ENCODE measurements around the gene ATOSA. TPM values are rescaled to one million over a fixed set of nuclear protein-coding genes. Genes with fewer than 3 reads are reported as not detected.

Gene ATOSA
- total and polyA plus RNA-seq, 2 donors from 2014 or later, result 17.3 to 38.2 TPM

- Histone ChIP-seq H3K27me3 (ENCODE audit: control insufficient read depth, insufficient read depth, low read length) (no peaks in the 10 kb centered on the region), H3K36me3 (ENCODE audit: control insufficient read depth in 2 of 3, insufficient read depth in 3 of 3, low read length in 3 of 3) (no peaks in the 10 kb centered on the region), H3K27ac (ENCODE audit: low read depth in 2 of 2, low read length in 2 of 2) (no peak overlapping the region), H3K4me3 (ENCODE audit: low read length in 3 of 3) (no peak overlapping the region), H3K9me3 (ENCODE audit: control insufficient read depth in 2 of 3, insufficient read depth in 1 of 3, low read length in 3 of 3) (no peaks in the 10 kb centered on the region), H3K9ac (ENCODE audit: low read length in 3 of 3) (no peak overlapping the region), H3K4me1 (ENCODE audit: control insufficient read depth in 2 of 3, insufficient read depth in 2 of 3, low read depth in 1 of 3, low read length in 3 of 3) (peaks cover 0 to 5% (median 2%) of the 10 kb centered on the region in 3 donors)
- TF ChIP-seq CTCF (IDR thresholded peaks at IDR 0.05; ENCODE audit: borderline replicate concordance, extremely low read depth, insufficient read depth), result no peak
- intact Hi-C loops (cut with DNase I), result no loop called here
- FAIRE-seq (no peak), DNase-seq (no peak)
Observed at GRCh38 chr15:52680761-52681160, 1.6 kb upstream of the ATOSA start.

- TF ChIP-seq CTCF (IDR thresholded peaks at IDR 0.05; ENCODE audit: borderline replicate concordance, extremely low read depth, insufficient read depth), result no peak
- H3K27me3 ChIP-seq (ENCODE audit: control insufficient read depth, insufficient read depth, low read length), result no peaks in the 10 kb centered on the region
- no peaks in the 10 kb centered on the region for H3K9me3 ChIP-seq (ENCODE audit: control insufficient read depth in 2 of 3, insufficient read depth in 1 of 3, low read length in 3 of 3)
- H3K36me3 ChIP-seq (ENCODE audit: control insufficient read depth in 2 of 3, insufficient read depth in 3 of 3, low read length in 3 of 3), result no peaks in the 10 kb centered on the region
- peak overlapping the region; percentile 63 to 81 (median 67) for H3K4me3 ChIP-seq (ENCODE audit: low read length in 3 of 3)
- H3K27ac ChIP-seq (ENCODE audit: low read depth in 2 of 2, low read length in 2 of 2), result peak overlapping the region in 1 of 2 donors; percentile 47
- no peak for DNase-seq
- H3K9ac ChIP-seq (ENCODE audit: low read length in 3 of 3), result peak overlapping the region in 2 of 3 donors; percentile 10 to 57
- peaks cover 0 to 5% (median 2%) of the 10 kb centered on the region in 3 donors for H3K4me1 ChIP-seq (ENCODE audit: control insufficient read depth in 2 of 3, insufficient read depth in 2 of 3, low read depth in 1 of 3, low read length in 3 of 3)
- no peak for FAIRE-seq
- intact Hi-C loops (cut with DNase I), result no loop called here
Observed at GRCh38 chr15:52680041-52680391, 828 bp upstream of the ATOSA start.

- H3K9me3 ChIP-seq (ENCODE audit: control insufficient read depth in 2 of 3, insufficient read depth in 1 of 3, low read length in 3 of 3), result no peaks in the 10 kb centered on the region
- no peak for TF ChIP-seq CTCF (IDR thresholded peaks at IDR 0.05; ENCODE audit: borderline replicate concordance, extremely low read depth, insufficient read depth)
- H3K4me1 ChIP-seq (ENCODE audit: control insufficient read depth in 2 of 3, insufficient read depth in 2 of 3, low read depth in 1 of 3, low read length in 3 of 3), result peaks cover 0 to 5% (median 2%) of the 10 kb centered on the region in 3 donors
- peak overlapping the region; percentile 63 to 86 (median 81) for H3K4me3 ChIP-seq (ENCODE audit: low read length in 3 of 3)
- H3K36me3 ChIP-seq (ENCODE audit: control insufficient read depth in 2 of 3, insufficient read depth in 3 of 3, low read length in 3 of 3), result no peaks in the 10 kb centered on the region
- FAIRE-seq (no peak), DNase-seq (peak; percentile 78 to 91 (median 89))
- peak overlapping the region; percentile 98 for H3K27ac ChIP-seq (ENCODE audit: low read depth in 2 of 2, low read length in 2 of 2)
- intact Hi-C loops (cut with DNase I), result no loop called here
- peak overlapping the region; percentile 57 to 60 (median 60) for H3K9ac ChIP-seq (ENCODE audit: low read length in 3 of 3)
- H3K27me3 ChIP-seq (ENCODE audit: control insufficient read depth, insufficient read depth, low read length), result no peaks in the 10 kb centered on the region
Observed at GRCh38 chr15:52678468-52679231, 538 bp downstream of the ATOSA start.
